A172 (cell line): ENCODE data around the gene HCN3. TPM values are rescaled to one million over a fixed set of nuclear protein-coding genes. Genes with fewer than 3 reads are reported as not detected.
A peak's percentile ranks its signal among the peaks of the same experiment; 100 is the strongest.

ENCODE experiments used
- DNase-seq: peaks from one replicate; pipeline ENCODE4 v3.0.0-alpha.2; 2015; ENCODE audit warnings: low spot score
- total RNA-seq: library from RNA; depleted of rRNA; stranded (reverse); fragments of >200 nt; shearing (Covaris generic); gene quantifications from 2 replicates; pipeline ENCODE4 v1.2.3, GENCODE V29; 2014

Gene HCN3
- total RNA-seq, 1 experiment from 2014 or later = 1.0 TPM

DNA sequence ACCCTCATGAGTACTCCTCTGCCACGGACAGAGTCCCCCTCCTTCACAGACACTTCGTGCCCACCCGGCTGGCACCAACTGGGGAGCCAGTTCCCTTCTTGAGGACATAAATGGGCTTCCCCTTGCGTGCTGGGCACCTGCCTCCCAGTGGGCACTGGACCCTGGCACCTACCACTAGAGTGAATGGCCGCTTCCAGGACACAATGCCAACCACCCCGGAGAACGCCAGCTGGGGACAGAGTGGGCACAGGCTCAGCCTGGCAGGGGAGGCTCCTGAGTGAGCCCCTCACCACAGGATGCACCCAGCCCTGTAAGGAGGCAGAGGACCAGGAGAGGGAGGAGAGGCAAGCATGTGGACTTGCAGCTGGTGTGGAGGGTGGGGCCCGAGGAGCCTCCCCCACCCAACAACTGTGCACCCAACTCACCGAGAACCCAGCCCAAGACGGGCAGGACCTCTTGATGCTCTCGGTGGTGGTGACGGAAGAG is 23.0 kb upstream of the HCN3 start:
- no peak for DNase-seq

DNA sequence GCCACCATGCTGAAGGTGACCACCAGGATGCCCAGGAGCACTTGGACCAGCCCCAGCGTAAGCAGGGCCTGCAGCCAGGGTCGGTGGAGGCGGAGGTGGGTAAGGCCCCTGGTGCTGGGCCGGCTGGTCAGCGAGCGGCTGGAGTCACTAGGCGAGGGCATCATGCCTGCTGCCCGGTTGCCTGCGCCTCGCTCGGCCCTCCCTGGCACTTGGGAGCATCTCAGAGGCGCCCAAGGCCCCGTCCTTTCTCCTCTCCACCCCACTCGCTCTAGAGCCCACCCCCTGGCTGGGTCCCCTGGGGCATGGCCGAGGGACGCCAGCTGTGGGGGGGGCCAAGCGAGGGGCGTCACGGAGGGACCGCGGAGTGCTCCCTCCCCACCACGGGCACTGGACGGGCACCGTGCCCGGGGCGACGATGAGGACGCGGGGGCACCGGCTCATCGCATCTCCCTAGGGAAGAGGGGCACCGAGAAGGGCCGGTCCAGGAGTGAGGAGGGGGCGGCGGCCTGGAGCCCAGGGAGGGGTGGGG is 22.5 kb upstream of the HCN3 start:
- DNase-seq = peak; percentile 36

DNA sequence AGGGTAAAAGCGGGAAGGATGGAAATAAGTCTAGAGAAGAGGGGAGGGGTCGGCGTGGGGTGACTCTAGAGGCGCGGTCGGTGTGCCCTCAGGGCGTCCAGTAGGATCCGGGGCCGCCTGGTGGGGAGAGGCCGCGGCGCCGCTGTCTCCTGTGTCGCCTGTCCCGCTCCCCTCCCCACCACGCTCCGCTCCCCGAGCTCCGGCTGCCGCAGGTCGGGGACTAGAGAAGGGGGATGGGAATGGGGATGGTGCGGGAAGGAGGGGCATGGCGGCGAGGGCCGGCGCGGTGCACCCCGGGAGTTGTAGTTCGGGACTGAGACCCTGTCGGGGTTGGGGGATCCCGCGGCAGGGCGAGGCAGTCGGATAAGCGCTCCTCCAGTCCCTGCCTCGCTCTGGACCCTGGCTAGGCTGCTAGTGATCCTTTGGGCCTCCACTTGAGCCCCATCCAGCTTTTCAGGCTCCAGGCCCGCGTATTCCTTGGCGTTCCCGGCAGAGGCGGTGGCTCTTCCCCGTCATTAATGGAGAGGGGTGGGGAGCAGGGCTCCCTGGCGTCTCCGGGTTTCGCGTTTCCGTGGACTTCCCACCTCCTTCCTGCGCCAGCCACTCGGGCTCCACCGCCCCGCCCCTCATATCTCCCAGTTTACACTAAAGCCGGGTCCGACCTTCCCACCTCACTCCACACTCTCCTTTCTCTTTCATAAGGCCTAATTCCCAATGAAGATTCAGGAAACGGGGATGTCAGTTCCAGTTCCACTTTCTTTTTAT is 21.8 kb upstream of the HCN3 start, which contains the start of gene ENTREP3:
Gene ENTREP3 (minus strand): TSS at position 241 of the 765 bp plus-strand sequence. CDS start 606 bp downstream, outside the sequence.
- peak; percentile 88 for DNase-seq

DNA sequence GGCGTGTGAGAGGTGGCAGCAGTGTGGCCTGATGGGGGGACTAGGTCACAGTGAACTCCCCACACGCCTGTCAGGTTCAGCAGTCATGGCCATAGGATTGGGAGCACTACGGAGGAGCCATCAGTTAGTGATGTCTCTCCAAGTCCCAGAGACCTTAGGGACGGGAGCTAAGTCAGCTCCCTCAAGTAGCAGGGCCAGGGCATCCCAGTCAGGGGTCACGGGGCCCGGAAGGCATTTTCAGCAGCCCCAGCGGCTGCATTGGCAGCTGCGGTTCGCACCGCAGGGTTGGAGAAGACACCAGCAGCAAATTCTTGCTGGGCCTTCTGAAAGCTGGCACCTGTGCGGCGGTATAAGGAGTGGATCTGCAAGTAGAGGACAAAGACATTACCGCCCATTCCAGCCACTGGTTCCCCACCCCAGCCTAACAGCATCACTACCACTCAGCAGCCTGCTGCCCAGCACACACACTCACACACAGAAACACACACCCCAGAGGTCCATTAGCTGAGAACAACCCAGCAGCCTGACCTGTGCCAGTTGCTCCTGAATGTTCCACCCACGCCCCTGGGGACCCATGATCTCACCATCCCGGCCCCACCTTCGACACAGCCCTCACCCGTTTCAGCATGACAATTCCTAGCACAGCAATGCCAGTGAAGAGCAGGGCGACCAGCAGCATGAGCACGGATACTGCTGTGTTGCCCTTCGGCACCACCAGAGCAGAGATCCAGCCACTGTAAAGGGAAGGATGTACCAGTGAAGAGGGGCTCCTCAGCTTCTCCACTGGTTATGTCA is 21.0 kb upstream of the HCN3 start:
- DNase-seq = no peak

DNA sequence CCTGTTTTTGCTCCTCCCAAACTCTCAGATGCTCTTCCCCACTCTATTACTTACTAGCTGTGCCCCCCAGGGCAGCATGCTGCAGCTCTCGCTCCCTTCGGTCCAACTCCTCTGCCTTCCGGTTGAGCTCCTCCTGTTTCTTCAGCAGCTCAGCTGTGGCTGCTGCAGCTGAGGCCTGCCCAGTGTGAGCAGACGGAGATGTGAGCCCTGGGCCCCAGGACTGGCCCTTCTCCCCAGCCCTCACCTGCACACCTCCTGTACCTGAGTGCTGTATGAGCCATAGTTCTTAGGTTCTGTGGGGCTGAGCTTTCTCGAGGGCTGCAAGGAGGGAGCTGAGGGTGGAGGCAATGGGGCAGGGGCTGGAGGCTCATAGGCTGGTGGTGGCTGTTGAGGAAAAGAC is 17.0 kb upstream of the HCN3 start:
- DNase-seq = no peak

DNA sequence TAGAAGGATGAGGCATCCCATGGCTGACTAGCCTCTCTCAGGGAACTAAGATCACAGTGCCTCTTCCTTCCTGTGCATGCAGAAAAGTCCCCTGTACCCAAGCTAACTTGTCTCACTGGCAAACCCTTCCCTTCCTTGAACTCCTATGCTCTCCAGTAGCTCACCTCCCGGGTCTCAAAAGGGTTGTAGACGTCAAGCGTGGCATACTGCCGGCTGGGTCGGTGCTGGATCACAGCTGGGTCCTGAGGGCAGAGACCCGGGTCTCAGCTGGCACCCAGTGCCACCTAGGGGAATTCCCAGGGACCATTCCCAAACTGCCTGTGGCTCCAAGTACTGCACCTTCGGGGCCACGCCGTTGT is 15.8 kb upstream of the HCN3 start:
- DNase-seq = peak; percentile 40

DNA sequence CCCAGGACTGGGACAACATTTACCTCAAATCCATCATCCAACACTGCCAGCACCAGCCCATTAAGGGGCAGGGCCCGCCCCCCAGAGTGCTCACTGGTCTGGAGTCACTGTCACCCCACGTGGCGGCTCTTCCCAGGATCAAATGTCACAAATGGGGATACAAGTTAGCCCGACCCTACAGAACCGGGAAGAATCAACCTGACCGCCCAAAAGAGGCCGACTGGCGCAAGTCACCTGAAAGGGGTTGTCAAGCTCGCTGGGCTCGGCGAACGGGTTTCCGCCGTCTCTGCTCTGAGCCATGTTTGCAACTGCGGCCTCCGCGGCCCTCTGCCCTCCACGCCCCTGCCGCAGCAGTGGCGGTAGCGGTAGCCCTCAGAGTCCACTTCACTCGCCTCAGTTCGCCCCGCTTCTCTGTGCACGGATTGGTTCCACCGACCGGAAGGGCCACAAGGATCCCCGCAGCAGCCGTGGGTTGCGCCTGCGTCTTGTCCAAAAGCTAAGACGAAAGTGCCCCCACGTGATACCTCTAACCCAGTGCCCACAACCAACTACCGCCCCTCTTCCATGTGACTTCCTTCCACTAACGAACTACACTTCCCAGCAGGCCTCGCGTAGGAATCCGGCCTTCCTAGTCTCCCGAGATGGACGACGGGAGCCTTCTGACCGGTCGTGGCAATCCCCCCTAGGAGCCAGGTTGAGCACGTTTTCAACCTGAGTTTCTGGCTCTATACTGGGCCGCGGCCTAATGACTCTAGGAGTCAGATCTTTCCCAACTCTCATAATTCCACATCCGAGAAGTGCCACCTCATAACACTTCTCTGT is 15.2 kb upstream of the HCN3 start, which contains the start of gene SCAMP3:
Gene SCAMP3 (minus strand): TSS at position 509 of the 822 bp plus-strand sequence. CDS start 209 bp downstream, at position 300.
- DNase-seq = peak; percentile 99

DNA sequence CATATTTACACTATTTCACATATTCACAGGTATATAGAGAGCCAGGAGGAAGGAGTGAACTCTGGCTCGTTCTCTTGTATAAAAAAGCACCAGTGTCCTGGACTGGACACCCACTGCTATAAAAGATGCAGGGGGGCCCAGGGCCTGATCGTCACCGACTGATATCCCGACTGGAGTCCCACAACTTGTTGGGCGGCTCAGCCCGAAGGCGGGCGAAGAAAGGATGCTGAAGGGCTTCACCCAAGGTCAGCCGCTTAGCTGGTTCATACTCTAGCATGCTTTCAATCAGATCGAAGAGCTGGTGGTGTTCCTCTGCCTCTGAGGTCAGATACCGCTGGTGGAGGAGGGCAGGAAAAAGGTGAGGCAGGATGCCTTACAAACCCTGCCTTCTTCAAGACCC is 14.2 kb upstream of the HCN3 start:
- no peak for DNase-seq

DNA sequence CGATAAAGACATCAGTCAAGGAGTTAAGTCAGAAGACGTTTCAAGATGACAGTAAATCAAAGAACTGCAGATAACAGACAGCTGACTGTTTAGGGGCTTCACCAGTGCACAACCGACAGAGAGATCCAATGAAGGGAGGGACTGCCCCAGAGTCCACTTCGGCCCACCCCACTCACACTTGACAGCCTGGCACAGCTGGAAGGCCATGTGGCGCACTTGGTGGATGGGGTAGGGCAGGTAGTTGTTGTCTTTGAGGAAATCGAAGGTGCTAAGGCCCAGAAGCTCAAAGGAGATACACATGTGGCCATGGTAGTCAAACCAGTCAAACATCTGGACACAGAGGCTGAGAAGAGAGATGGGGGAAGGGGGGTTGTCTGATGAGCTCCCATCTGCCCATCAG is 10.7 kb upstream of the HCN3 start:
- DNase-seq = no peak

DNA sequence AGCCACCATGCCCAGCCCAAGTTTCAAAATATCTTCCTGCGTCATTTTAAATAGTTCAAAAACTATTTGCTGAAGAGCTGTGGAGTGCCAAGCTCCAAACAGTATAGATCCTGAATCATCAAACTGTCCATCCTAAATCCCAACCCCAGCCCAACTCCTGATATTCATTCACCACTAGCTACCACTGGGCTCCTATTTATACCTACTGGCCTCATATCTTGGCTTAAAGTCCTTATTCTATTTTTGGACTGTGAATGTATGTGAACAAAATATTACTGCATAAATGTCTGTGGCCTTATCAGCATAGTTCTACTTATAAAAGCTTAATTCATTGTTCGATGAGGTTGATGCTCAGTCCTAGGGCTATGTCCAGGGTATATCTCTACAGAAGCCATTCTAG is 9.9 kb upstream of the HCN3 start:
- no peak for DNase-seq

DNA sequence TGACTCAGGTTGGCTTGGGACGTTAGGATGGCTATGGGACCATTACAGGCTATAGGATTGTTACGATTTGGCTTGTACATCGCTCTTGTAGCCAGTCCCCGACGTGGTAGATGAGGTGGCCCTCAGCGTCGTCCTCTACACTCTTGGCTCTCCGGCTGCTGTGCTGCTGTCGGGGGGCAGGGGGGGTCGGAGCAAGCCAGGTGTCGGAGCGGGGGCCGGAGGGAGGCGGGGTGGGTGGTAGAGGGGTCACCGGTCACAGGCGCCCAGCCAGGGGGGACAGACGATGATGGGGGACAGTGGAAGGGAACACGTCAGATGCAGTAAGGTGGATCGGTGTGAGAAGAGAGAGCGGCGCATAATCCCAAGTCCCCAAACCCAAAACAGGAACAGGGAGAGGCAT is 8.6 kb upstream of the HCN3 start:
- no peak for DNase-seq

DNA sequence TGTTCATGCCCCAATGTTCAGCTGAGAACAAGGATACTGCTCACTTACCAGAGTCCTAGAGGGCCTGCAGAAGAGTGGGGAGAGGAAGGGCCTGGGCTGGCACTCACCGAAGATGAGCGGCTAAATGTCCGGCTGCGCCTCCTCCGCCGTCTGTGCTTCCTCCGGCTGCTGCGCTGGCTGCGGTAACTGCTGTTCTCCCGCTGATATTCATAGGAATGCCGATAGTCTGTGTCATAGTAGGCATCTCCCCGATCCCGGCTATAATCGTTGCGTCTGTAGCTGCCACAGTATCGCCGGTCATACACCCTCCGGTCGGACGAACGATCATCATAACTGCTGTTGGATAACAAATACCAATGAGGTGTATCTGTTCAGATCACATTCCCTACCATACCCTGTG is 7.9 kb upstream of the HCN3 start:
- no peak for DNase-seq

DNA sequence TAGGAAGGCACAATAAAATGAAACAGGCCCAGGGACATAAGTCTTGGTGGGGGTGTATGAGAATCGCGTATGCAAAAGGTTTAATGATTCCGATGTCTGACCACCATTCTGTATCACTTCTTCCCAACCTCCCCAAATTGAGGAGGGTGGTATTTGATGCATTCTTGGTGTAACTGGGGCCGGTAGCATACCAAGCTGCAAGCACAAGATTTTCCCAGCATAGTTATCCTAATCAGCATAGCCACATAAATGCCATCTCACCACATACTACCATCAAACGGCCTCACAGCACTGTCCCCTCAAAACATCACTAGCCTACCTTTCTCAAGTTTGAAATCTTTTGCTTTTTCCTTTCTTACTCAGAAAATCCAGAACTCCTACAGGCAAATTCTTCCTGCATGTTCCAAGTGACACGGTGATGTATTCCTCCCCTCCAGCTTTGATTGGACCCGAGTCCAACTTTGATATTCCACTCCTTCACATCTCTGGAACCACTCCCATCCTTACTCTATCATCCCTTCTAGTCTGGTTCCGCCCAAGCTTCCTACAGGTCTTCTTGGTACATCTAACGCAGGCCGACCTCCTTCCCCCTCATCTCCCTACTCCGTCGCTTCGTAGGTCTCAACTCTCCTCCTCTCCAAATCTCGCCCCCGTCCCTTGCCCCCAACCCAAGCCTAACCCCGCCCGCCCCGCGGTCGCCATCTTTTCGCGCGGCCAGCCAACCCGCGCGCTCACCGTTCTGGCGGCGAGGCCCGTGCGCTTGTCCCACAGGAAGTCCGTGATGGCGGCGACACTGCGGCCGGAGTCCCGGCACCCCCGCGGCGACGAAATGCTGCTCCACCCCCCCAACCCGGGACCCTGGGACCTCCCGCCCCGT is 4.6 kb upstream of the HCN3 start:
- DNase-seq = peak; percentile 83

DNA sequence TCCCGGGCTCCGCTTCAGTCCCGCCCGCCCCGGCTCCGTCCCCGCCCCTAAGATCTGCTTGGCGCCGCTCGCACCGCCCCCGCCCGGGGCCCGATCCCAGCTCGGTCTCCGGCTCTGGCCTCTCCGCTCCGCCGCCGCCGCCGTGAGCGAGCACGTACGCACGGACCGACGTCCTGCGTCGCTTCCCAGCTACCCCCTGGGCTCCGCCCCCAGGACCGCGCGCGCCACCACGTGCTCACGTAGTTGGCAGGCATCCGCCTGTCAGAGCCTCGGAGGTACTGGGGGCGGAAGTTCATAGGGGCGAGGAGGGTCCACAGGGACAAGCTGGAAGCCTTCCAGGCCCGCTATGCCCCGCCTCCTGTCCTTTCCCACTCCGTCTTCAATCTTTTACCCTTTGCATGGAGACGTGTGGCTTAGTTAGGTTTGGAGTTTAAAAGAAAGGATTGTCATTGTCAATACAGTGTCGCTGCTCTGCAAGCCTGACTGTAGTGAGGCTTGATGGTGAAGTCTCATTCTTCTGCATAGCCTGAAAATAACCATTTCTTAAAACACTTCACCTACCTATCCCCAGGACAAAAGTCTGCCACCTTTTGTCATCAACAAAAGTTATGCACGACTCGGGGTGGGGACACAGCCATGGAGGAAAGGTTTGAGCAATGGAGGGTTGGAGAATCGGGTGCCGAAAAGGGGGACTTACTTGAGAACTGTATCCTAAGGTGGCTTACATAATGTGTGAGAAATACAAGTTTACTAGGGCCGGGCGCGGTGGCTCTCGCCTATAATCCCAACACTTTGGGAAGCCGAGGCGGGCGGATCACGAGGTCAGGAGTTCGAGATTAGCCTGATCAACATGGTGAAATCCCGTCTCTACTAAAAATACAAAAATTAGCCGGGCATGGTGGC is 3.7 kb upstream of the HCN3 start, which contains the start of gene CLK2:
Gene CLK2 (minus strand): TSS at position 162 of the 903 bp plus-strand sequence. CDS start 2,527 bp downstream, outside the sequence.
- DNase-seq = peak; percentile 86

DNA sequence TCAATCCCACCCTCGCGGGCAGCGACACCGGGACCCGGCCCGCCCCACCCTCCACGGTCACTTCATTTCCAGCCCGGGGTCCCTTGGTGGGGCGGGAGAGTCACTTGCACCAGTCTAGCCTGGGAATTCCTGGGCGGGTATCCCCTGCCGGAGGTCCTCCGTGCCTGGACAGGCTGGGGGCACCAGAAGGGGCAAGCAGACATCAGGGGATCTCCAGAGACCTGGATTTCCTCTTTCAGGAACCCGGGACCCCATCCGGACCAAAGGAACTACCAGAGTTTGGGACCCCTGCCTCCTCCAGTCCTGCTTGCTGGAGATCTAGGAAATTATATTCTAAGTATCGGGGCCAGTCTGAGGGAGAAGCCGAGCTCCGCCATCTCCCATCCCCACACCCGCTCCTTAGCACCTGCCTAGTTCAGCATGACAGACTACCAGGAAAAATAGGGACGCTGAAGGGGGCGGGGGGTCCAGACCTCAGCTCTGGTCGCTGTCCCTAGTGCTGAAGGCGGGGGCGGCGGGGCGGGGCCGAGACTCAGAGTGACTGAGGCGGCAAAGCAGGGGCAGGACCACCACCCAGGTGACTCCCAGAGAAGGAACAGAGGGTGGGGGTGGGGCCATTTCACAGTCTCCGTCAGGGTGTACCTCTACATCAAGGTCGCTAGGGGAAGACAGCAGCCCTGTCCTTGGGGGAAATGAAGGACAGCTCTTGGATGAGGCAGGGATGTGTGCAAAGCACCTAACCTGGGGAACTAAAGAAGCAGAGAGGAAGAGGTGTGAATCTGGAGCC is 832 bp downstream of the HCN3 start:
- peak; percentile 42 for DNase-seq

DNA sequence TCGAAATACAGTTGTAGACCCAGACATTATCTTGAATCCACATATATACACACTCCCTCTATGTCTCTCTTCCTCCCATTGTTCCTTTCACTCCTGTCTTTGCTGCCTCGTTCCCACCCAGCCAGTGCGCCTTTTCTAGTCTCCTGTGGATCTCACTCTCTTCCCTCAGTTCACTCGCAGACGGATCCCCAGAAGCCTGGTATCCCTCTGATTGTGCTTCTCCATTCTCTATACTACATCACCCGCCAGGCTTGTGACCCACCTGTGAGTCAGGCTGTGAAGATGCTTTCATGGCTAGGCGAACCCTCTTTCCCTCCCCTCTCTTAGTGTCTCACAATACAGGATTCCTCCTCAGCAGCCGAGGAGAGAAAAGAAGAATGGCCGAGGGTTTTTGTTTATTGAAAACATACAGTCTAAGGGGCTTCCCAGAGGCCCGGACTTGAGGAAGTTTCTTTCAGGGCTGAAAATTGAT is 1.5 kb downstream of the HCN3 start:
- DNase-seq = no peak

DNA sequence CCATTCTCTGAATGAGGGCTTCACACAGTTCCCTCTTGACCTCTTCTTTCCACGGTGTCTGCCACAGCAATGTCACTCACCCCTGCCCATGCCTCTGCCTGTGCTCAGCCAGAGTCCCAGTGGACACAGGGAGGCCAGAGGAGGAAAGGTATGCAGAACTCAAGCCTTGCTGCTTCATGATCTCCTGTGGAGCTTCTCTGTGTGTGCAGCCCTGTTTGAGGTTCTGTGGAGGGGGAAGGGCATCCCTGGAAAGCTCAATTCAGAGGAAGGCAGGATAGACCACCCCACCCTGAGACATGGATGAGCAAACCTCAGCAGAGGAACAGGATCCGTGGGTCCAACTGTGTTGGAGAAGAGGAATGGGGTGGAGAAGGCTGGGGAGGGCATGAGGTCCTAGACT is 2.0 kb downstream of the HCN3 start:
- no peak for DNase-seq

DNA sequence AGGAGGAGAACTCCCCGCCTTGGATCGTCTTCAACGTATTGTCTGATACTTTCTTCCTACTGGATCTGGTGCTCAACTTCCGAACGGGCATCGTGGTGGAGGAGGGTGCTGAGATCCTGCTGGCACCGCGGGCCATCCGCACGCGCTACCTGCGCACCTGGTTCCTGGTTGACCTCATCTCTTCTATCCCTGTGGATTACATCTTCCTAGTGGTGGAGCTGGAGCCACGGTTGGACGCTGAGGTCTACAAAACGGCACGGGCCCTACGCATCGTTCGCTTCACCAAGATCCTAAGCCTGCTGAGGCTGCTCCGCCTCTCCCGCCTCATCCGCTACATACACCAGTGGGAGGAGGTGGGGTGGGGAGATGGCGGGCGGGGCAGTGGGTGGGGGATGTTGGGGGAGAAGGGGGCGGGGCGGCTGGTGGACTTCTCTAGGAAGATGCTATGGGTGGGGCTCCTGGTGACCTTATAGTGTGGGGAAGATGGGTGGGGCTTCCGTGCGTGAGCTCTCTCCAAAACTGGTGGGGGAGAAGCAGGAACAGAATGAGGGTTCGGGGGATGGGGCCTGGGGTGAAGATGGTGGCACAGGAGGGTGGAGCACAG is 5.3 kb downstream of the HCN3 start:
- no peak for DNase-seq
